Inflammatory macrophage (primary cell): ENCODE results near the gene DAW1.
"Not testable (repeated sequence)": the region's sequence is repeated elsewhere in the genome, so short reads cannot be mapped to it uniquely, and the experiment has no call there.

Source experiments
- DNase-seq, 2 donors: peaks; one replicate each; pipeline ENCODE4 v3.0.0-alpha.2; 2020 to 2022

Gene DAW1

DNA sequence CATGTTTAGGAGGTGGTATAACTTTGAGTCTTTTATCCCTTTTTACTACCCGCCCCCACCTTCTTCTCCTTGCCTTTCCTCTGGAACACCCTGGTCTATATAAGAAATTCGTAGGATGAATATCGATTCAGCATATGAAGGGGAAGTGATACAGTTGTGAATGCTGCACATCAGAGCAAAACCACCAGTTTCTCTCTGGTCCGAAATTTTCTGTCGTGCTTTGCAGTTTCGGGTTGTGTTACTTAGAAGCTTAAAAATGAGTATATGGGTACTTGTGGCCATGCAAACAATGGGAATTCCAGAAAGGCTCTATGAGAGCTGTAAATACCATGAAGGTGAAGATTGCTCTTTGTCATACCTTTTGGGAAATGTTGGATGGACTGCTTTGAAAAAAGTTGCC, 60.6 kb downstream of the DAW1 start:
- DNase-seq, result no peak

DNA sequence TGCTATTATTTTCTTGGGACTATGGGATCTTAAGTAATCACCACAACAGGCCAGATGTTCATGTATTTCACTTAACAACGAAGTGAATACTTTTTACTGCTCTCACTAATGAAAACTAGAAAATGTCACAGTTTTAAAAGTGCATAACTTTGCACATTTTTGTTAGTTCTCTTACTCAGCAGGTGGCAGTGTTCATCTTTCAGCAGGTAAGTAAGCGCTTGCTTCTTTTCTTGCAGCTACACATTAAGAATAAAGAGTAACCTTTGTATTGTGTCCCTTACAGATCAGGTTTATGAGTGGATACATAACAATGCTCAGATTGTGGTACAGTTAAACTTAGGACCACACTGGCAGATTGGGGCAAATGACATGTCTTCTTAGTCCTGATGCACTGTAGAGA, 61.0 kb downstream of the DAW1 start:
- DNase-seq, result no peak

DNA sequence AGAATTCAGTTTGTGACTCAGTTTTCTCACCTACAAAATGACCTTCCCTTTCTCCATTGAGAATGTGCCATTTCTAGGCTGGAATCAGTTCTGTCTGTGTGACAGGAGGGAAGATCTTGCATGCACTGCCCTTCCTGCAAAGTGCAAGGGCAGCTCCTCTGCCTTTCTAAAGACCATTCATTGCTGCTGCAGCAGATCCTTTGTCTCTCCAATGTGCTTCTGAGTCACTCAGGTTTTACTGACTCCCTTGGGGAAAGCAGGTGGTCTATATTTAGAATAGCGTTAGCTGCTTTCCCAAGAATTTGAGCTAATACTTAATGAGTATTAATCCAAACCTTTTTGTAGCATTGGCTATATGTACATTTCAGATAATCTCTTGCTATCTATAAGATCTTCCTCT, 62.5 kb downstream of the DAW1 start:
- no peak for DNase-seq

DNA sequence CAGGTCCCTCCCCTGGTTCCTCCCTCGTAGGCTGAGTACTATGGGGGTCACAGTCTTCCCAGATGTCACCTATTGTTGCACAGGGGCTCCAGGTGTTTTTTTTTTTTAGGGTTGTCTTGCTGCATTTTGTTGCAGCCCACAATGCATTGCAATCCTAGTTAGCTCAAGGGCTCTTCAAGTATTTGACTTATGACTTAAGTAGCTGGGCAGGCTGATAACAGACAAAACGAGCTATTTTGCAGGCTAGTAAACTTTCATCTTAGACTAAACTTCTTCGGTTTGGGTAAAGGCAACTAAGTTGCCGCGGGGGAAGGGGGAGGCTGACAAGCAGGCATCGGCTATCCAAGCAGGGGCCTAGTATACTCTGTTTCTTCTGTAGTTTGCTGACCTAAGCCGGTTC, 64.8 kb downstream of the DAW1 start:
- not testable (repeated sequence) for DNase-seq

DNA sequence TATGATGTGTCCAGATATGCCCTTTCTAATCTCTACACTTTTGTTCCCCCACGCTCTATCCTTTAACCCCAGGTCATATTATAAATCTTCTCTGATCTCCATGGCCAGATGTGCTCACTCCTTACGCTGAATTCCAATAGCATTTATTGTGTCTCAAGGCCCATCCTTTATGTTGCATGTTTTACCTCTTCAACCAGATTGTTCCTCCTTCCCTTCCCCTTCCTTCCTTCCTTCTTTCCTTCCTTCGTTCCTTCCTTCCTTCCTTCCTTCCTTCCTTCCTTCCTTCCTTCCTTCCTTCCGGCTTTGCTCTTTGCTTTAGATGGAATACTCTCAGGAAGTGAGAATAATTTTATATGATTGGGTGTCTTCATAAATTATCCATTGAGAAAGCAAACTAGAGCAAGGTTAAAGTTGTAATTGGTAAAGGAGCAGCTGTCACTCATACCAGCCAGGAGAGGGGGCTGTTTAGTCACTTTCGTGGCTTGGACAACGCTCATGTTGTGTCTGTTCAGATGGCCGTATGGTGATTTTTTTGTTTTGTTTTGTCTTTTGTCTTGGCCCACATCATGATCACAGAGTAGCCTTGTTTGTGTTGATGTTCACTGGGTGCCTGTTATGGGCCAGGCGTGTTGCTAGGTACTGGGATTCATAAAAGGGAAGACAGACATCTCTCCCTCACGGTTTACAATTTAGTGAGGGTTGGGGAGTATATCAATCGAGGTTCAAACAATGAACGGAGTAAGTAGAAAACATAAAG, 68.0 kb downstream of the DAW1 start:
- DNase-seq, result peak in 1 of 2 donors; percentile 11

DNA sequence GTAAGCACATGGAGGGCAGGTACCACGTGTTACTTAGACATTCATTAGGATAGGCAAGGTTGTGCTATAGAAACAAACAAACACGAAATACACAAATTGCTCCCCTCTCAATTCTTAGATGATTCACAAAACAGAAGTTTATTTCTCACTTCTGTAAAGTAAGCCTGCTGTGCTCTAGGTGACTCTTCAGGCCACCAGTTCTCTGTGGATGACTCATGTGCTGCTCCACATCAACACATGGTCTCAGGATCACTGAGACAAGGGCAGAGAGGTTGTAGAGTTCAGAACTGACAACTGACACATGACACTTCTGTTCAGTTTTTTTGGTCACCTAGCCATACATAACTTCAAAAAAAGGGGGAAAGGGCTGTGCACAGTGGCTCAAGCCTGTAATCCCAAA, 70.6 kb downstream of the DAW1 start:
- peak in 1 of 2 donors; percentile 4 for DNase-seq

DNA sequence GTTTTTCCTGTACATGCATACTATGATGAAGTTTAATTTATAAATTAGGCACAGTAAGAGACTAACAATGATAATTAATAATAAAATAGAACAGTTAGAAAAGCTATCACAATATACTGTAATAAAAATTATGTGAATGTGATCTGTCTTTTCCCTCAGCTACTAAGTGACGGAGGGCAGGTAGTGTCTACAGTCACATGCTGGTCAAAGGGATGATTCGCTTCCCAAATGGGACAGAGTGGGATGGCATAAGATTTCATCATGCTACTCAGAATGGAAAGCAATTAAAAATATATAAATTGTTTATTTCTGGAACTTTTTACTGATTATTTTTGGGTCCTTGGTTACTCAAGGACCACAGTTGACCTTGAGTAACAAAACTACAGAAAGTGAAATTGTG, 71.5 kb downstream of the DAW1 start:
- DNase-seq, result no peak

DNA sequence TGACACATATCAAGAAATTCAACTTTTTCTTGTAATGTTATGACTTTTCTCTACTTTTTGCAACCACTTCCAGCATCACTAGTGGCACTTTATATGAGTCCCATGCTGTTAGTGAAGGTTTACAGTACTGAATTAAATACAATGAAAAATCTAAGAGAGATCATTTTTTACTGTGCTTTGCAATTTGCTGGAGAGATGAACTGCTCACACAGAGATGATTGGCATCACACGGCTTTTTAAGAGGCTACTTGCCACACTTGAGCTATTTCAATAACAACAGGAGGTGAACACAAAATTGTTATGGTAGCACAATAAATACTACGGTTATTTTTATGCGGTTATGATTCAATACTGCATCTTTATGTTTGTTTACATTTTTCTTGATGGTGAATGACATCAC, 88.9 kb downstream of the DAW1 start:
- DNase-seq, result no peak

DNA sequence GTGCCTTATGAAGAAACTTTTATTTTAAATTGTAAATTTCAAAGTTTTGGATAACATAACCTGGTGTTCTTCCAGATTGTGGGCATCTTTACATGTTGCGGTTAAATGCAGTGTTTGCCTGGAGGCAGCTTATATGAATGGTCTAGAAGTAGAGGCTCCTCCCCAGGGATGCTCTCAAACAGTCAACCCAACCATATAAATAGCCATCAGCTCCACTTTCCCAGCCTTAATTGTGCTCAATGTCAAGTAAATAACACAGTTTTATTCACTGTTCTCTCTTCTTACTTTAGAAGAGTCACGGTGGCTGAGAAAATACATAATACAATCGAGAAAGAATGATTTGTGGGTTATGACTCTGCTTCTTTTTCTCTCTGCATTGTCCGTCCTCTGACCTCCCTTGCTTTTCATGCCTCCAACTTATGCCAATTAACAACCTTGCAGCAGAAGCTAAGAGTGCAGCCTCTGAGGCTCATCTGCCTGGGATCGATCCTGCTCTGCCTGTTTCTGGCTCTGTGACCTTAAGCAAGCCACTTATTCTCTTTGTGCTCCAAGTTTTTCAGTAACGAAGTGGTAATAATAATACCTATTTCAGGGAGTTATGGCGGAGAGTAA, 100.3 kb downstream of the DAW1 start:
- DNase-seq, result no peak

DNA sequence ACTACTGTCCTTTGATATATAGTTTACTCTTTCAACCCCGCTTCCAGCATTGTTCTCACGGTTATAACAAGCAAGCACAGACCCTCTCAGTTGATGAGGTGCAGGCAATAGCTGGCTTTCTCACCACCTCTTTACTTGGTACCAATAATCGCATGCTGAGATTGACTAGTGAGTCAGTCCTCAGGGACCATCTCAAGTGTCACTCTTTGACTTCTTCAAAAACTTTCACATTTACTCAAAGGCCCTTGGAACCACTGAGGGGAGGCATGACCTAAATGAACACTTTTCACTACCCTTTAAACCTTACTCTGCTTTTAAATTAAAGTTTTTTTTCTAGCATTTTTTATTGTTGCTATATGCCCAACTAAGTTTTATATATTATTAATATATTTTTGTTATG, 101.8 kb downstream of the DAW1 start:
- no peak for DNase-seq
